ENCODE measurements around the gene SPATA32.
"Not testable (repeated sequence)": the region's sequence is repeated elsewhere in the genome, so short reads cannot be mapped to it uniquely, and the experiment has no call there.

Gene SPATA32

DNA sequence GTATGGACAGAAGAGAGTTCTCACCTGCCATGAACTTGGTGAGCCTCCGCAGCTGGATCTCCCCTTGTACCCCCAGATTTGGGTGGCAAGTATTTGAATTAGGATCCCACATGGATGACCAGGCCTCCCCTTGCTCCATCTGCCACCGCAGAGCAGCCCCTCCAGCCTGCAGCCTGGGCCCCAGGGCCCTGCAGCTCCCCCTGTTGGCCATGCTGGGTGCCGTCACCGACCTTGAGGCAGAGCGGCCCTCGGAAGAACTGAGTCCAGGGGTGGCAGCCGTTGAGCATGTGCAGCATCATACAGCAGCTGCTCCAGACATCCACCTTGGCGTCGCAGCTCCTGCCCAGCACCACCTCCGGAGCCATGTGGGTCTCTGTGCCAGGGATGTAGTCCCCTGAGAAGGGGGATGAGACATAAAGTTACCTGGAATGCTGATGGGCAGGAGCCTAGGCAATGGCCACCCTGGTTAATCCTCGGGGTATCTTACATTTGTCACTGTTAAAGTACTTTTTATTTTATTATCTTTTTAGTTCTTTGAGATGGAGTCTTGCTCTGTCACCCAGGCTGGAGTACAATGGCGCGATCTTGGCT is 9.0 kb upstream of the SPATA32 start:
- FAIRE-seq, result no peak

DNA sequence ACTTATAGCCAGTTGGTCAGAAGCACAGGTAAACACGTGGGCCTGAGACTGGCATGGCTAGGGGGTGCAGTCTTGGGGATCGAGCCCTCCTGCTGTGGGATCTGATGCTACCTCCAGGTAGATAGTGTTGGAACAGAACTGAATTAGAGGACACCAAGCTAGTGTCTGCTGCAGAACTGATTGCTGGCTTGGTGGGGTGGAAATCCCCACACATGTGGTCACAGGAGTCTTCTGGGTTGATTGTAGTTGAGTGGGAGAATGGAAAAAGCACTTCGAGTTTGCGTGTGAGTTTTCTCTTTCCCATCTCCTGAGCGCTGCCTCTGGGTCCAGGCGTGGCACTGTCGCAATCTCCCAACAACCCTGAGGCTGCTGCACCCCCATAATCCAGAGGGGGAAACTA is 8.0 kb upstream of the SPATA32 start:
- FAIRE-seq, result no peak

DNA sequence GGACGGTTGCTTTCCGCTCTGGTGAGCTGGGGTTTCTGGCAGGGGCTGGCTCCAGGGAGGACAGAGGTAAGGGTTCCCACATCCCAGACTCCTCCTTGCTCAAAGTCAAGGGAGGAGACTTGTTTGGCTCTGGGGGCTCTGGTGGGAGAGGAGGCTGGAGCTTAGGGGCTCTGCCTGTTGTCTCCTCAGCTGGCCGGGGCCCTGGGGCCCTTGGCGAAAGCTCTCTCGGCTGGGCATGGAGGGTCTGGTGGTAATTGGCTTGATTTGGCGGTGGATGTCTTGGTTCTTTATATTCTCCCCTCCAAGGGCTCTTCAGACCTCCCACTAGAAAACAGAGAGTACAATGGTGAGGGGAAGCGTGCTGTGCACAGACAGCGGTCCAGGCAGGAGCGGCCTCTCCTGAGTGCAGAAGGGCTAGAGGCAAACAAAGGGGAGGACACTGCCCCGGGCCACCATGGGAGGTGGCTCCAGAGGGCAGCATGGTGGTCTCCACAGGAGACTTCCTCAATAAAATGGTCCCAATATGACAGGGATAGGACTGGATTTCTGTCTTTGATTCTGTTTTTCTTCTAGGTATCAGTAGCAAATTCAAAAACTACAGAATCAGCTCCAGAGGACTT is 5.7 kb upstream of the SPATA32 start:
- no peak for FAIRE-seq

DNA sequence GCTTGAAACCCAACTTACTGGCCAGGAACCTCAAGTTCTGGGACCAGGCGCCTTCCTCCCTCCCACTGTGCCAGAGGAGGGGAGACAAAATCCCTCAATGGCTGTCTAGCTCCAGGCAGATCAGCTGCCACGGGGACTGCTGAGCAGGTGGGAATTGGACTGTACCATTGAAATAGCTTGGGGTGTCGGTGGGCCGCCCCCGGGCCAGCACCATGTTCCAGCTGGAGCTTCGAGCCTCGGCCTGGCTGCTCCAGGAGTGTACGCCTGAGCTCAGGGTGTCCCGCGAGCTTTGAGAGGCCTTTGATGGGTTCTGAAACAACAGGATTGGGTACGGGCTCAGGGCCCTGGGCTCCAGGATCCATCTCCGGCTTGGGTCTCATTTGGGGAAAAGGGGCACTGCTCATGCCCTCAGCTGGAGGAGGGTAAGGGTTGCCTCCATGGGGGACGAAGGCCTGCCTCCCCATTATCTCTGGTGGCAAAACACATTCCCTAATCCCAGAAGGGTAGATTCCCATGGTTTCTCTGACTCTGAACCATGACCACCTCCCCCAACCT is 4.6 kb upstream of the SPATA32 start:
- FAIRE-seq, result no peak

DNA sequence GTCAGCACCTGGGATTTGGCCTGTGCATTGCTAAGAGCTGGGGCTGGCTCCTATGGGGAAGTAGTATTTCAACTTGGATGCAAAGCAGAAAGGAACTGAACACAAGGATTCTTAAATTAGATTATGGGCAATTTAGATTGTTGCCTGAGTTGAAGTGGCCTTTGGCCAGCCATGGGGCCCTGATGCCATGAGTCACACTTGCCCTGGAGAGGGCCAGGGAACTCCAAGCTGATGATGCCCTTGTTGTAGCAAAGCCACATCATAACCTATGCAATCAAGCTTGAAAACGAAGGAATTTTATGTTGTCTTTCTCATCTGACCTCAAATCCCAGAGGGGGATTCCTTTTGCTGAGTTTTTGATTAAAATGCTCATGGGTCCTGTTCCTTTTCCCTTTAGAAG is 3.9 kb upstream of the SPATA32 start:
- no peak for FAIRE-seq

DNA sequence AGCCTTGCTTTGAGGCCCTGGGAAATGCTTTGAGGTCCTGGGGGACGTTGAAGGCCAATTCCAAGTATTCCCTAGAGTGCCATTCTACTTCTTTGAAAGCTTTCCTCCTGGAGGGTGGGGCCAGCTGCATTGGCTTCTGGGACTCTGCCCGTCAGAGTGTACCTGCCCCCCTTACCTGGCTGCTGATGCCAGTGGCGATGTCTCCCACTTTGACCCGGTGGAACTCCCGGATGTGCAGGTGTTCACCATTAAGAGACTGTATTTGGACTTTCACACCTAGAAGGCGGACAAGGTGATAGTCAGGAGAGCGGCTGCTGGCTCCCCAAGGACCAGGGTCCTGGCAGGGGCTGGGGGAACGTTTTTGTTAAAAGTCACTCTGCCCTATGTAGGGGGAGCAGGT is 3.1 kb upstream of the SPATA32 start:
- no peak for FAIRE-seq

DNA sequence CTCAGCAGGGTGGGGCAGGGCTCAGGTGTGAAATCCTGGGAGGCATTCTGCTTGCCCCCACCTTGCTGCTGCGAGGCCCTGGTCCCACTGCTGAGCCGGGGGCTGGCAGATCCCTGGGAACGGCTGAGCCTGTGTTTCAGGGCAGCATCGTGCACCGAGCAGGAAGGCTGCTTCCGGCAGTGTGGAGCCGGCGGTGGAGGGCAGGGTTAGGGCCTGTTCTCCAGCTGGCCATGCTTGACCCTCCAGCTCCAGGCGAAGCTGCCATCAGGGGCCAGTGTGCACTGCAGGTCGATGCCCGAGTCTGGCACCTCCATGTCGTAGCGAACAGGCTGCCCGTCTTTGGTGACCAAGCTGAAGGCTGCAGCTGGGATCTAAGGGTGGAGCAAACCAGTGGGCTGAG is 2.5 kb upstream of the SPATA32 start:
- FAIRE-seq, result no peak

DNA sequence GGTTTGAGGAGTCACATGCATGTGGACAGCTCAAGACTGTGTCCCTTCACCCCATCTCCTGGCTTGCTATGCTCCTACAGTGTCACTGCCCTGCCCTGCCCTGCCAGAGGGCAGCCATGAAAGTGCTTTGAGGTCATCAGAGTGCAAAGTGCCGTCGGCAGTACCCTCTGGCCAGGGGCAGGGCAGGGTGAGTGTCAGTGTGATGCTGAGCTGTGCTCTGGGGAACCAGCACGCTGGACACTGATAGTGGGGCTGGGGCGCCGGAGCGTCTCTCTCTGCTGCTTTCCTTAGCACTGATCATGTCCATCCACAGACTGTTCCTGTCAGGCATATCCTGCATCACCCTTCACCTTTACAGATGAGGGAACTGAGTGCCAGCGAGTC is 1.6 kb upstream of the SPATA32 start:
- FAIRE-seq, result no peak

DNA sequence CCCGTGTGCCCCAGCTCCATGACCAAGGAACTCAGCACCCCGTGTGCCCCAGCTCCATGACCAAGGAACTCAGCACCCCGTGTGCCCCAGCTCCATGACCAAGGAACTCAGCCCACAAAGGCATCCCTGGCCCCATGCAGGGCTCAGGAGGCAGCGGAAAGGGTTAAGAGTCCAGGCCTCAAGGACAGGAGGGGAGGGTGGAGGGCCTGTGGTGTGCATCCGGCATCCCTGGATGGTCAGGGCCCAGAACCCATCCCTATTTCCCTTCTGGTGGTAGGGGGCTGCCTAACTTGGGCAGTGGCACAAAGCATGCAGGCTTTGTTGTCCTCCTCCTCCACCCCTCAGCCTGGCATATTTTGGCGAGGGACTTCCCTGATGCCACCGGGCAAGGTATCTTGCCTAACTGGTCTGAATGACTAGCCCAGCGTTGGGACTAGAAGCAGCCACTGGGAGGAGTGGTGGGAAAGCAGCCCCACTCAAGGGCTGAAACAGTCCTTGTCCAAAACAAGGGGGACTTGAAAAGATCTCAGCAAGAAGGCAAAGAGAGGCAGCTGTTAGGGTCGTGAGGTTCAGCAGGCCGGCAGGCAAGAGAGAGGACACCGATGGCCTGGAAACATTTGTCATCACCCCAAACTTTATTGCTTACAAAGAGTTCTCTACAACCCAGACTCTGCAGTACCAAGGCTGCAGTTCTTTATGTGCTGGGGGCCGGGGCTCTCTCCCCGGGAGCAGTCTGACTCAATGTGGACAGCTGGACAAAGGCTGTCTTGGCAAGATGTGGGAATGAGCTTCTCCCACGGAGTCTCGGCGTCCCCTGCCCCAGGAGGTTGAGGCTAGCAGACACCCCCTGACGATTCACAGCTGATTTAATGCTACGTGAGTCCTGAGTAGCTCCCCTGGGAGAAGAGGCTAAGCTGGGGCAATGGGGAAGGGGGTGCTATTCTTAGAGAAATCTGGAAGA is 902 bp upstream of the SPATA32 start:
- FAIRE-seq, result no peak

DNA sequence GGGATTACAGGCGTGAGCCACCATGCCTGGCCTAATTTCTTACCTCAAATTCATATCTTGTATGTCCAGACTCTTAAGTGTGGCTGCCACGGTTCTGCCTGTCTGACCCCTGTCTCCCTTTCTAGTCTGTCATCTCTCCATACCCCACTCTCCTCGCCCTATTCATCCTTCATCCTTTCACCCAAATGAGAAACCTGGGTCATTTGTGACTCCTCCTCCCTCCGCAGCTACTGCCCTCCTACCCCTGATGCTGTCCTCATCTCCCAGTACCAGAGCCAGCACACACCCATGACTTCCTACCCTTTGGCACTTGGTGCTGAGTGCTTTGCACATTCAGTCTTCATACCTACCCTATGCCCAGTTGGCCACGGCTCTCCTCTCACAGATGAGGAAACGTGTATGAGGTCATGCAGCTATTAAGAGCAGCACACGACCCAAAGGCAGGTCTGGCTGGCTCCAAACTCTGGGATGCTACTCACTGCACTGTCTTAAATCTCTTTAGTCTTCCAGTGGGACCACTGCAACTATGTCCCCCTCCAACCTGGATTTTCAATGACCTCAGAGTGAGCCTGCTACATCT is 1.6 kb downstream of the SPATA32 start:
- no peak for FAIRE-seq

DNA sequence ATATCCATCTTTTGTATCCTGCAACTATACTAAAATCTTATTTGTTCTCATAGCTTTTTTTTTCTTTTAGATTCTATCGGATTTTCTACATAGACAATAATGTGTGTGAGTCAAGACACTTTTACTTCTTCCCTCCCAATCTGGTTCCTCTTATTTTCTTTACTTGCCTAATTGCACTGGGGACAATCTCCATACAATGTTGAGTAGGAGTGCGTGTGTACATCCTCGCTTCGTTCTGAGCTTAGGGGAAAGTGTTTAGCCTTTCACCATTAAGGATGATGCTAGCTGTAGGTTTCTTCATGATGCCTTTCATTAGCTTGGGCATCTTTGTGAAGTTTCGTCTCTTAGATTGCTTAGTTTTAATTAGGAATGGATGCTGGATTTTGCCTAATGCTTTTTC is 2.9 kb downstream of the SPATA32 start:
- FAIRE-seq, result no peak

DNA sequence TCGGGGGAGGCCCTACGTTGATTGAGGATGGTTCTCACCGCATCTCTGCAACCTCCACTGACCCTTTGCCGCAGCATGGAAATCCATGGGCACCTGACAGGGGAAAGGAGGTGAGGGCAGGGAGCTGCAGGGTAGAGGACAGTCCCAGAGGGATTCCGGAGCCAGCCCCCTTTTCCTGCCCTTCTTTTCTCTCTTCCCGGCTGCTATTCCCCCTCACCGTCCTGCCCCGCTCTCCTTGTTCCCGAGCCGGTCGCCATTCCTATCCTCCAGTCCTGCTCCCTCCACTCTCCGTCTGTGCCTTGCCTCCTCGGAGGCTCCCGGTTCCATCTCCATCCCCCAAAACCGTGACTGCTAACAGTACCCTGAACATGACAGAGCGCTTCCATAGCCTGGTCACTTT is 4.8 kb downstream of the SPATA32 start:
- no peak for FAIRE-seq

DNA sequence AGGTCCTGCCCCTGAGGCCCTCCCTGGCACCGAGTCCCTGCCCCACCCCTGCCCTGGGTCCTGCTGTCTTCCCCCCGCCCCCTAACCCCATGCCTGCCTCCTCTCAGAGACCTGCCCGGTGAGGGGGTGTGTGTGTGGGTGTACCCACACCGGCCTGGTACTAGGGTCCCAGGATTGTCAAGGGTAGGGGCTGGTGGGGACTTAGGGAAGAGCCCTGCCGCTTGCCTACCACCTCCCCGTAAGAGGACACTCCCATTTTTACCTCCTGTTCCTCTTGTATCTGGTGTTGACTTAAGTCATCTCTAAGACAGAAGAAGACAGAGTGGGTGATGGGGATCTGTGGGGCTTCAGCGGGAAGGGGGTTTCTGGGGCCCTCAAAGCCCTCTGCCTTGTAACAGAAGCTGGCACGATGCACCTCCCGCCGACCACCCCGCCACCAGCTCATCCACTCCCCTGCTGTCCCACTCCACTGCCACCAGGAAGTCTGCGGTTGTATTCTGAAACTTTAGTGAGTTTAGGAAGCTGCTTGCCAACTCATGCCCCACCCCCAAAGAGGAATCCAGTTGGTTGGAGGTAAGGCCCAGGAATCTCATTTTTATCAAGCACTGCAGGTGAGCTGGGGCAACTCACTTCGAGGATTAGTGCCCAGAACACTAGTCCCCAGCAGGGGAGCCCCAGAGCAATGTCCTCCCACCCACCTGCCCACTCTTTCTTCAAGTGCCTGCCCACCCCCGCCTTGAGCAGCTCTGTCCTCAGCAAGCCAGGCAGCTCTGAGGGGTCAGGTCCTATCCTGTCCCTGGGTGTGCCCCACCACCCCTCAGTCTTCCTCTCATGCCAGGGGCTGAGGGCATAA is 5.6 kb downstream of the SPATA32 start:
- no peak for FAIRE-seq

DNA sequence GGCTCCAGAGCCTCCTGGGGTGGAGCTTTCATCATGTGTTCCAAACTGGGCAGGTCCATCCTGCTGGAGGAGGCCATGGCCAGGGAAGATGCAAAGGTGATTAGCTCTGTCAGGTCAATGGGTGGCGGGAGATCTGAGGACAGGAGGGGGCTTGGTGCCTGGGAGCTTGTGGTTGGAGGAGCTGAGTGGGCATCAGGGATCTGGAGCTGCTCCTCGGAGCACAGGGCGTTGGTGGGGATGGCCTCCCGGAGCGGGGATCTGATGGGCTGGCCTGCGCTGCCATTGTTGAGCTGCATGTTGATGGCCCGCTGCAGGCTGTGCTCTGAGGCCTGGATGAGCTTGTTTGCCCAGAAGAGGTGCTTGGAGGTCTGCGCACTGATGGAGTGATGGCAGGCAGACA is 6.5 kb downstream of the SPATA32 start:
- no peak for FAIRE-seq

DNA sequence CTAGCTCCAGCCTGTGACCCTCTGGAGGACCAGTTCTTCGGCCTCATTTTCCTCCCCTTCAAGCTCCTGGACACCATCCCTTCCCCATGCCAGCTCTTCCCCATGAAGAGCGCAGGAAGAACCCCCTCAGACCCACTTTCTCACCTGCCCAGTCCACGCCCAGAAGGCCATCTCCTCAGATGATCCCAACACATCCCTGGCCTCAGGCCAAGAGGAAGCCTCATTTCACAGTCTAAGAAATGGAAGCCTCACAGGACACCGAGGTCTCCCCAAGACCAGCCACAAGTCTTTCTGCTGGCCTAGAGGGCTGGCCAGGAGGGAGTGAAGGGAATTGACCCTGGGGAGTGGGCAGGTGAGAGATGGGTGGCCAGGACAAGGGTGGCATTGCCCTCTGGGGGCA is 8.0 kb downstream of the SPATA32 start:
- FAIRE-seq, result no peak

DNA sequence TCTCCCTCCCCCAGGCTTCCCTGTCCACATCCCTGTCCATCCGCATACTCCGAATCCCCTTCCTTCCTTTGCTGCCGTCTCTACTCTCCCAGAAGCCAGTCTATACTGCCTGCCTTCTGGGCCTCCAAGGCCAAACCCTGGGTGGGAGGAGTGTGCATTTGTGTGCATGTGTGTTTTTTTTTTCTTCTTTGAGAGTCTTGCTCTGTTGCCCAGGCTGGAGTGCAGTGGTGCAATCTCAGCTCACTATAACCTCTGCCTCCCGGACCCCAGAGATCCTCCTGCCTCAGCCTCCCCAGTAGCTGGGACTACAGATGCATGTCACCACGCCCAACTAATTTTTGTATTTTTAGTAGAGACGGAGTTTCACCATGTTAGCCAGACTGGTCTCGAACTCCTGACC is 8.7 kb downstream of the SPATA32 start:
- FAIRE-seq, result not testable (repeated sequence)

DNA sequence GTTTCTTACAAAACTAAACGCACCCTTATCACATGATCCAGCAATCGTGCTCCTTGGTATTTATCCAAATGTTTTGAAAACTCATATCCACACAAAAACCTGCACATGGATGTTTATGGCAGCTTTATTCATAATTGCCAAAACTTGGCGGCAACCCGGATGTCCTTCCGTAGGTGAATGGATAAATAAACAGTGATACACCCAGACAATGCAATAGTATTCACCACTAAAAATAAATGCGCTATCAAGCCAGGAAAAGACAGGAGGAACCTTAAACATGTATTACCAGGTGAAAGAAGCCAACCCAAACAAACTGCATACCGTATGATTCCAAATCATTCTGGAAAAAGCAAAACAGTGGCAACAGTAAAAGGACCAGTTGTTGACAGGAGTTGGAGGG is 10.0 kb downstream of the SPATA32 start:
- no peak for FAIRE-seq

DNA sequence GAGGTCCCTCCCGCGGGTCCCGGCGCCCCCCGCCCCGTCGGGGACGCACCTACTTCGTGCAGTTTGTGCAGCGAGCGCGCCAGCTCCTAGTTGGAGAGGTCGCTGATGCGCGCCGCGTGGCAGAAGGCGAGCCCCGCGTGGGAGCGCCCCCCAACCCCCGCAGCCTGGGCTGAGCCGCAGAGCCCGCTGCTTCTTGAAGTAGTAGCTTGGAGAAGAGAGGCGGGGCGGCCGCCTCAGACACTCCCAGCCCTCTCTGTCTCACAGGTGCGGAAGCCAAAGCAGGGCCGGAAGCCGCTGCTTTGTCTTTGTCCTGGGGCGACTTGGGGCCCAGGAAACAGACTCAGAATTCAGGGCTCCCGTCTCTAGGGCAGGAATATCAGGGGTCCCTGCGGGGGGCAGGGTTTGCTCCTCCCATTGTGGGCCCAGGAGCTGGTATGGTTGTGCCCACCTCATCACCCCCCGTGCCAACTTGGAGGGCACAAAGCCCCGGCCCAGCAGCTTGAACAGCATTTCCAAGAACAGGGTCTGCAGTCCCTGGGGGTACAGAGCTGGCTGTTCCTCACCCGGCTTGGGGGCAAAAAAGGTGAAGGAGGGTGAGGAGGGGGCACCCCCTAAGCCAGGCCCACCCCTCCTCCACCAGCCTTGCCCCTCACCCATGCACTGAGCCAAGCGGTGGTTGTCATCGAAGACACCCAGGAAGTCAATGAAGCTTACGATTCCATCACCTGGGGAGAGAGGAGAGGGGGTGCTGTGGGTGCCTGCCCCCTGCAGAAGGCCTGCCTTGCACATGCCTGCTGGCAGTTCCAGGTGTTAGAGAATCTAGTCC is 13.5 kb downstream of the SPATA32 start:
- FAIRE-seq, result no peak

DNA sequence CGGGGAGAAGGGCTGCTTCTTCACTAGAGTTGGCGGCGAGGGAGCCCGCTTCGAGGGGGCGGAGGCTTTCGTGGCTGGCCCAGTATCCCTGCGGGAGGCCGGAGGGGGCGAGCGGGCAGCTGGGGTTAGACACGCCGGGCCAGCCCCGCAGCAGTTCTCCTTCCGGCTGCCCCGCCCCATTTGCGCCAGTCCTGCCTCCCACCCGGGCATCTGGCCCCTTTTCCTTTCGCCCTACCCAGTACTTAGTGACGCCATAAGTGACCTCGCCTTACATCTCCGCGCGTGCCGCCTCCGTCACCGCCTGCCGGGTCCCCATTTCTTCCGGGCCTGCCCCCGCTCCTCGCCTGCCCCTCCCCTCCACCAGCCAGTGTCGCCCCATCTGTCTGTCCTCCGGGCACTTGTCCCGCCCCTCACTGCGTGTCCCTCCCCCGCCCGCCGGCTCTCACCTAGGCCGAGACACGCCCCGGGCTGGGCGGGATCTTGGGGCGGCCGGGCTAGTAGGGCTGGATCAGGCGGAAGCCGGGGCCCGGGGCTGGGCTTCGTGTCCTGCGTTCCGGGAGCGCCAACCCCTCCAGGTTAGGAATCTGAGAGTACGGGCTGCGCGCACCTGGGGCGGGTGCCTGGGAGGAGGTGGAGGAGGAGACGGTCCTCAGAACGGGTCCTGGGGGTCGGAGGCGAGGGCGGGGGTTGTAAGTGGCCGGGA is 14.3 kb downstream of the SPATA32 start:
- no peak for FAIRE-seq

DNA sequence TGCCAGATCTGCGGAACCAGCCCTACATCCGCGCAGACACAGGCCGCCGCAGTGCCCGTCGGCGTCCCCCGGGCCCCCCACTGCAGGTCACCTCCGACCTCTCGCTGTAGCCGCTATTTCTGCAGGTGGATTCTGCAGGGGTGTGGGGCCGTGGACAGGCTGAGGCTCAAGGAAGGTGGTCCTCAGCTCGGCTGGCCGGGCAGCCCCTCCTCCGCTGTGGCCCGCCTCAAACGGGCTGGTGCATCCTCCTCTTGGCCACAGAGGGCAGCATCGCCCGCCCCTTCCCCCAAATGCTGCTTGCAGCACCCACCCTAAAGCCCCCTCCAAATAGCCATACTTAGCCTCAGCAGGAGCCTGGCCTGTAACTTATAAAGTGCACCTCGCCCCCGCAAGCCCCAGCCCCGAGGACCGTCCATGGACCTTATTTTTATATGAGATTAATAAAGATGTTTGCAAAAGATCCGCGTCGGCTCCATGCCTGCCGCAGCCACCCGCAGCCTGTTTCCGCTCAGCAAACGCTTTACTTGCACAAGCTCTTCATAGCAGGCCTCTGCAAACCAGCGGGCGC is 14.9 kb downstream of the SPATA32 start:
- FAIRE-seq, result no peak

DNA sequence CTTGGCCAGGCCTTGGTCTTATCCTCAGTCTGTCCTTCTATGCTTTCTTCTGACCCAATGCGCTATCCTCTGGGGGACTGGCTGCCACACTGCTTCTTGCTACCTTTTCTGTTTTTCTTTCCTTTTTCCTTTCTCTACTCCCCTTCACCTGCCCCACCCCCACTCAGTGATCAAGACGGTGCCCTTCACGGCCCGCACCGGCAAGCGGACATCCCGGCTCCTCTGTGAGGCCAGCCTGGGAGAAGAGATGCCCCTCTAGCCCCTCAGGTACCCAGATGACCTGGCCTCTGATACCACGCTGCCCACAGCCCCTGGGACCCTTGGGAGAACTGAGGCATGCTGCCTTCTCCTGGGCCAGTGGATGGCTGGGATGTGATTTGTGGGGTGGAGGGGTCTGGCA is 15.6 kb downstream of the SPATA32 start:
- FAIRE-seq, result no peak

Measured in TTC549 (cell line).